K562 (cell line): ENCODE results near the gene PITPNM1. TPM values are rescaled to one million over a fixed set of nuclear protein-coding genes. Genes with fewer than 3 reads are reported as not detected.

Experiments used
- ATAC-seq: fragments of 200-7000 bp; cut with Tn5 transposase; 3 replicates; pipeline ENCODE4 v1.9.1; 2020; ENCODE audit warnings: moderate library complexity
- BruUV-seq: library from RNA; stranded (reverse); fragments of 400-500 nt; replicated peaks from 2 replicates; lab custom pipeline; 2021; lab: Mats Ljungman, UMichigan
- CTCF ChIA-PET: fragments of 300-600 bp; formaldehyde crosslinking; extraction: SDS; loops from one replicate; lab custom pipeline; 2021; ENCODE audit warnings: low intra/inter-chr PET ratio; lab: Yijun Ruan, JAX
- POLR2A ChIA-PET: fragments of 300-600, 350-650 bp; sonication (Branson Sonifier 250); formaldehyde crosslinking; extraction: SDS; loops from one replicate; lab custom pipeline; 2021; ENCODE audit warnings: antibody characterized with exemption, inconsistent platforms; lab: Yijun Ruan, JAX
- DNase-seq, 4 experiments: peaks; one replicate each; pipeline versions ENCODE4 v3.0.0 to v3.0.0-alpha.2; 2011 to 2018; ENCODE audit warnings: low spot score in 3 of 4, mixed read lengths in 3 of 4; ENCODE audit errors: extremely low read depth in 1 of 4
- FAIRE-seq: peaks from 2 replicates; lab custom pipeline; 2011; peaks lifted over from hg19 to GRCh38; lab: Jason Lieb, UNC
- H2AFZ ChIP-seq: 2 replicates; pipeline ENCODE4 v1.6.0; 2011; ENCODE audit warnings: low read depth, low read length, control low read depth, inconsistent platforms
- H3K27ac ChIP-seq: fragments of 200-600 bp; 3 replicates; pipeline ENCODE4 v1.8.0; 2011; ENCODE audit warnings: low read depth, mild to moderate bottlenecking, control low read depth, inconsistent platforms, low read length, moderate library complexity, mixed read lengths; ENCODE audit errors: extremely low read depth
- H3K27me3 ChIP-seq, 2 experiments: fragments of 300-600 bp in 1 of 2; 2 replicates in 1 of 2; 3 replicates in 1 of 2; pipeline versions ENCODE4 v1.6.0 to v1.8.0; 2011; ENCODE audit warnings: inconsistent platforms in 2 of 2, low read length in 2 of 2, mild to moderate bottlenecking in 1 of 2, mixed read lengths in 1 of 2, moderate library complexity in 1 of 2; ENCODE audit not compliant: control insufficient read depth in 2 of 2, insufficient read depth in 2 of 2
- H3K36me3 ChIP-seq: fragments of 300-600 bp; 3 replicates; pipeline ENCODE4 v1.8.0; 2011; ENCODE audit warnings: mild to moderate bottlenecking, low read length, inconsistent platforms; ENCODE audit not compliant: control insufficient read depth, insufficient read depth
- H3K4me1 ChIP-seq, 2 experiments: fragments of 200-600 bp in 1 of 2; replicated peaks in 1 of 2; 2 replicates in 1 of 2; 3 replicates in 1 of 2; pipeline versions ENCODE4 v1.5.1 to v1.8.0; 2011; ENCODE audit warnings: inconsistent platforms in 2 of 2, low read length in 2 of 2, mild to moderate bottlenecking in 1 of 2, mixed read lengths in 1 of 2, moderate library complexity in 1 of 2; ENCODE audit not compliant: control insufficient read depth in 2 of 2, insufficient read depth in 2 of 2
- H3K4me2 ChIP-seq: 2 replicates; pipeline ENCODE4 v1.6.1; 2011; ENCODE audit warnings: low read length, control low read depth, inconsistent platforms, mixed read lengths; ENCODE audit not compliant: insufficient read depth
- H3K4me3 ChIP-seq: fragments of 200-600 bp; sonication (generic), shearing (Covaris generic); 2 replicates; pipeline ENCODE4 v1.5.1; 2016; ENCODE audit warnings: control low read depth, inconsistent platforms
- H3K79me2 ChIP-seq: fragments of 200-600 bp; 3 replicates; pipeline ENCODE4 v1.8.0; 2011; ENCODE audit warnings: low read length, inconsistent platforms; ENCODE audit not compliant: control insufficient read depth, insufficient read depth
- H3K9ac ChIP-seq, 2 experiments: 2 replicates each; pipeline versions ENCODE4 v1.6.0 to v1.6.1; 2011; ENCODE audit warnings: low read depth in 2 of 2, low read length in 2 of 2, control low read depth in 1 of 2, inconsistent platforms in 1 of 2, mild to moderate bottlenecking in 1 of 2, mixed read lengths in 1 of 2; ENCODE audit not compliant: insufficient read depth in 1 of 2
- H3K9me1 ChIP-seq: one replicate; pipeline ENCODE4 v1.6.0; 2011; ENCODE audit warnings: inconsistent platforms, mild to moderate bottlenecking, low read length, moderate library complexity; ENCODE audit not compliant: control insufficient read depth, insufficient read depth
- H3K9me3 ChIP-seq: replicated peaks from 2 replicates; pipeline ENCODE4 v1.5.1; 2011; ENCODE audit warnings: low read depth, low read length, inconsistent platforms; ENCODE audit not compliant: control insufficient read depth, insufficient read depth
- H4K20me1 ChIP-seq: replicated peaks from 2 replicates; pipeline ENCODE4 v1.6.1; 2011; ENCODE audit warnings: low read length, inconsistent platforms, mixed read lengths; ENCODE audit not compliant: control insufficient read depth, insufficient read depth
- BCL6 ChIP-seq: fragments of 250-450 bp; sonication (Bioruptor Pico); IDR thresholded peaks from 2 replicates; pipeline ENCODE4 v1.4.0; 2020
- CTBP1 ChIP-seq: fragments of 450-650 bp; IDR thresholded peaks from 2 replicates; pipeline ENCODE4 v1.6.1; 2016; ENCODE audit warnings: borderline replicate concordance
- CXXC5 ChIP-seq: fragments of 250-450 bp; sonication (Bioruptor Pico); IDR thresholded peaks from 2 replicates; pipeline ENCODE4 v1.8.0; 2022; ENCODE audit warnings: inconsistent platforms, mild to moderate bottlenecking, moderate library complexity
- EWSR1 ChIP-seq: fragments of 450-650 bp; IDR thresholded peaks from 2 replicates; pipeline ENCODE4 v1.6.1; 2018; ENCODE audit warnings: borderline replicate concordance, mild to moderate bottlenecking, low read depth, moderate library complexity; ENCODE audit not compliant: partially characterized antibody
- FOXK2 ChIP-seq, 2 experiments: fragments of 450-650 bp; IDR thresholded peaks in 1 of 2; conservative IDR thresholded peaks in 1 of 2; 2 replicates each; pipeline ENCODE4 v1.6.1; 2016; ENCODE audit warnings: low read depth in 2 of 2, mild to moderate bottlenecking in 1 of 2
- PCBP2 ChIP-seq: fragments of 200-400 bp; formaldehyde crosslinking; IDR thresholded peaks from 2 replicates; pipeline ENCODE4 v1.6.1; 2018; ENCODE audit warnings: low read length, low read depth, mild to moderate bottlenecking, moderate library complexity; ENCODE audit not compliant: poor library complexity, severe bottlenecking
- RBBP5 ChIP-seq: fragments of 200-600 bp; sonication (generic); IDR thresholded peaks from 2 replicates; pipeline ENCODE4 v1.6.1; 2012; ENCODE audit warnings: borderline replicate concordance, mild to moderate bottlenecking, low read length, control low read depth, inconsistent platforms; ENCODE audit not compliant: insufficient read depth, poor library complexity, severe bottlenecking
- RBM25 ChIP-seq: fragments of 200-400 bp; formaldehyde crosslinking; IDR thresholded peaks from 2 replicates; pipeline ENCODE4 v1.6.1; 2018; ENCODE audit warnings: low read length, low read depth, moderate library complexity; ENCODE audit not compliant: severe bottlenecking
- RUNX1 ChIP-seq: sonication (generic); IDR thresholded peaks from 2 replicates; pipeline ENCODE4 v1.6.1; 2016; ENCODE audit warnings: antibody characterized with exemption, low read depth
- SIN3B ChIP-seq: fragments of 450-650 bp; IDR thresholded peaks from 2 replicates; pipeline ENCODE4 v1.6.1; 2017; ENCODE audit warnings: low read depth, mild to moderate bottlenecking, moderate library complexity
- TCFL5 ChIP-seq: fragments of 250-450 bp; sonication (Bioruptor Pico); conservative IDR thresholded peaks from 2 replicates; pipeline ENCODE4 v1.6.1; 2021; ENCODE audit warnings: mild to moderate bottlenecking, moderate library complexity, matching md5 sums
- ZNF165 ChIP-seq: fragments of 250-450 bp; sonication (Bioruptor Pico); IDR thresholded peaks from 2 replicates; pipeline ENCODE4 v1.4.0; 2020; ENCODE audit warnings: borderline replicate concordance
- ZNF212 ChIP-seq: fragments of 450-650 bp; formaldehyde crosslinking; IDR thresholded peaks from 2 replicates; pipeline ENCODE4 v1.4.0; 2020; ENCODE audit warnings: mild to moderate bottlenecking
- WGBS: fragments of 100-300 bp; shearing (Covaris generic); methylation state at CpG from one replicate; pipeline ENCODE4 v1.1.6; 2016; ENCODE audit warnings: low coverage, mixed read lengths; ENCODE audit not compliant: insufficient coverage; ENCODE audit errors: missing lambda C conversion rate; 5-methylcytosine and 5-hydroxymethylcytosine counted together
- in situ Hi-C: fragments of 300-500 bp; cut with MboI; formaldehyde crosslinking; loops from 4 replicates; pipeline ENCODE4 v1.15.0; 2018; ENCODE audit warnings: inconsistent platforms, mixed read lengths
- intact Hi-C: fragments of 100-400 bp; cut with micrococcal nuclease; formaldehyde crosslinking; loops from 2 replicates; pipeline ENCODE4 v1.14.2; 2022
- polyA plus RNA-seq, 8 experiments: library from polyadenylated mRNA; depleted of rRNA in 4 of 8; stranded (reverse) in 5 of 8; unstranded in 3 of 8; fragments of >200 nt; fragmentation: Nextera tagmentation in 2 of 8; fragmentation: Illumina TruSeq in 1 of 8; extraction: Ambion mirVana in 2 of 8; extraction: Trizol in 1 of 8; gene quantifications; 2 replicates each; pipeline versions ENCODE4 v1.2.1 to v1.2.3, GENCODE V29; 2011 to 2014; ENCODE audit warnings: inconsistent platforms in 1 of 8, missing spikeins in 1 of 8
- total RNA-seq, 7 experiments: library from RNA; depleted of rRNA in 6 of 7; stranded (reverse); fragments of >200 nt in 6 of 7; fragmentation: Illumina TruSeq in 2 of 7; extraction: Trizol in 2 of 7; gene quantifications; 2 replicates each; pipeline versions ENCODE4 v1.2.1 to v1.2.3, GENCODE V29; 2011 to 2021; ENCODE audit warnings: low replicate concordance in 1 of 7
- TF ChIP-seq, protein P1 (sequence below): fragments of 450-650 bp; formaldehyde crosslinking; conservative IDR thresholded peaks from 2 replicates; pipeline ENCODE4 v1.4.0; 2022; ENCODE audit warnings: mild to moderate bottlenecking, missing genetic modification characterization
- TF ChIP-seq, protein P2 (sequence below): fragments of 450-650 bp; IDR thresholded peaks from 2 replicates; pipeline ENCODE4 v1.6.1; 2017; ENCODE audit warnings: mild to moderate bottlenecking, moderate library complexity
- TF ChIP-seq, protein P3 (sequence below): fragments of 250-450 bp; sonication (Bioruptor Pico); IDR thresholded peaks from 2 replicates; pipeline ENCODE4 v1.5.0; 2020; ENCODE audit warnings: mild to moderate bottlenecking

The PITPNM1 gene
- total and polyA plus RNA-seq, 9 of the 15 experiments (the other 6 are each of a cell fraction or from before 2014, with no cell fraction given): 0.11 to 53.7 (median 16.0) TPM

DNA sequence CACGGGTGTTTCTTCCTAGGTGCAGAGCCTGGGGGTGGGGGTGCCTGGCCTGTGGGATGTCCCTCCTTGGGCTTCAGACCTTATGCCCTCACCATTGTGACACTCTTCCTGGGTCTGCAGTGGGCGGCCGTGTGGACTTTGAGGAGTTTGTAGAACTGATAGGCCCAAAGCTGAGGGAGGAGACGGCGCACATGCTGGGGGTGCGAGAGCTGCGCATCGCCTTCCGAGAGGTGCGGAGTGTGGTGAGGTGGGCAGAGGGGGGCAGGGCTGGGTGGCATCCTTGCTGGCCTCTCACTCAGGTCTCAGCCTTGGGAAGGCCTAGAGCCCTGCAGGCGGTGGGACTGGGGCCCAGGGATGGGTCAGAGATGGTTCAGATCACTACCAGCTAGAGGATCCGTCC is 47.7 kb downstream of the PITPNM1 start (continued):
- TF ChIP-seq, protein P1, sequence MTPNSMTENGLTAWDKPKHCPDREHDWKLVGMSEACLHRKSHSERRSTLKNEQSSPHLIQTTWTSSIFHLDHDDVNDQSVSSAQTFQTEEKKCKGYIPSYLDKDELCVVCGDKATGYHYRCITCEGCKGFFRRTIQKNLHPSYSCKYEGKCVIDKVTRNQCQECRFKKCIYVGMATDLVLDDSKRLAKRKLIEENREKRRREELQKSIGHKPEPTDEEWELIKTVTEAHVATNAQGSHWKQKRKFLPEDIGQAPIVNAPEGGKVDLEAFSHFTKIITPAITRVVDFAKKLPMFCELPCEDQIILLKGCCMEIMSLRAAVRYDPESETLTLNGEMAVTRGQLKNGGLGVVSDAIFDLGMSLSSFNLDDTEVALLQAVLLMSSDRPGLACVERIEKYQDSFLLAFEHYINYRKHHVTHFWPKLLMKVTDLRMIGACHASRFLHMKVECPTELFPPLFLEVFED (CRISPR knock-in tag): no peak
- TF ChIP-seq FOXK2 (conservative IDR thresholded peaks at IDR 0.05 in 1 of 2, IDR thresholded peaks at IDR 0.05 in 1 of 2; ENCODE audit: low read depth in 2 of 2) (no peak), ZNF212 (CRISPR knock-in tag) (no peak), ZNF165 (no peak), RUNX1 (no peak), SIN3B (no peak), PCBP2 (no peak), EWSR1 (no peak)

DNA sequence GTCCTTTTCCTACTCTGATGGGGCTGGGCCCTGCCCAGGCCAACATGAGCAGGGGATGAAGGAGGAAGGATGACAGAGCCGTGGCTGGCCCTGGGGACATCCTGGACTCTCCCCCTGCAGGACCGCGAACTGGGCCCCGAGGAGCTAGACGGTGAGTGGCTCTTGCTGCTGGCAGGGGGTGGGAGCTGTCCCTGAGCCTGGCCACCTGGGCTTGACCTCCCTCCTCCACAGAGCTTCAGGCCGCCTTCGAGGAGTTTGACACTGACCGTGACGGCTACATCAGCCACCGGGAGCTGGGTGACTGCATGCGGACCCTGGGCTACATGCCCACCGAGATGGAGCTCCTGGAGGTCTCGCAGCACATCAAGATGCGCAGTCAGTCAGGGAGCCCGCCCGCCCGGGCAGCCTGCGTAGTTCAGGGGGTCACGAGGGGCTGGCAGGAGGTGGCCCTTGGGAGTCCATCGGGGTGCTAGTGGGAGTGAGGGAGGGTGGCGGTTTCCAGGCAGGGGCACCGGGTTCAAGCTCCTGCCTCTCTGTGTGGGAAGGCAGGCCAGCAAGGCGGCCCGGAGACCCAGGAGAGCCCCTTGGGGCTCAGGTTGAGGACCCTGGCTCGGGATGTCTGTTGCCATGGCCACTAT is 49.0 kb downstream of the PITPNM1 start:
- WGBS: 47% methylated on average over 22 of the region's 25 CpGs
- no peak overlapping the region for H3K4me3 ChIP-seq
- H3K27ac ChIP-seq: no peak overlapping the region
- peaks cover 0 to 47% of the 10 kb centered on the region in 2 experiments; a peak in 2 of 5 replicates for H3K4me1 ChIP-seq
- POLR2A ChIA-PET: interaction anchor here (0.6 to 1.2 kb wide), 3 partner anchors 11 to 759 kb away, joined by 3 to 4 read pairs (median 3); no protein-coding TSS in a partner anchor
- H3K79me2 ChIP-seq: no peaks in the 10 kb centered on the region
- no peaks in the 10 kb centered on the region for H3K9me1 ChIP-seq
- H3K9ac ChIP-seq: peak overlapping the region in 1 of 2 experiments; percentile 81; a peak in 2 of 4 replicates
- CTCF ChIA-PET: no interaction called here
- TF ChIP-seq RBM25: no peak
- TF ChIP-seq, protein P2, sequence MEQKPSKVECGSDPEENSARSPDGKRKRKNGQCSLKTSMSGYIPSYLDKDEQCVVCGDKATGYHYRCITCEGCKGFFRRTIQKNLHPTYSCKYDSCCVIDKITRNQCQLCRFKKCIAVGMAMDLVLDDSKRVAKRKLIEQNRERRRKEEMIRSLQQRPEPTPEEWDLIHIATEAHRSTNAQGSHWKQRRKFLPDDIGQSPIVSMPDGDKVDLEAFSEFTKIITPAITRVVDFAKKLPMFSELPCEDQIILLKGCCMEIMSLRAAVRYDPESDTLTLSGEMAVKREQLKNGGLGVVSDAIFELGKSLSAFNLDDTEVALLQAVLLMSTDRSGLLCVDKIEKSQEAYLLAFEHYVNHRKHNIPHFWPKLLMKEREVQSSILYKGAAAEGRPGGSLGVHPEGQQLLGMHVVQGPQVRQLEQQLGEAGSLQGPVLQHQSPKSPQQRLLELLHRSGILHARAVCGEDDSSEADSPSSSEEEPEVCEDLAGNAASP: no peak
- TF ChIP-seq, protein P3, sequence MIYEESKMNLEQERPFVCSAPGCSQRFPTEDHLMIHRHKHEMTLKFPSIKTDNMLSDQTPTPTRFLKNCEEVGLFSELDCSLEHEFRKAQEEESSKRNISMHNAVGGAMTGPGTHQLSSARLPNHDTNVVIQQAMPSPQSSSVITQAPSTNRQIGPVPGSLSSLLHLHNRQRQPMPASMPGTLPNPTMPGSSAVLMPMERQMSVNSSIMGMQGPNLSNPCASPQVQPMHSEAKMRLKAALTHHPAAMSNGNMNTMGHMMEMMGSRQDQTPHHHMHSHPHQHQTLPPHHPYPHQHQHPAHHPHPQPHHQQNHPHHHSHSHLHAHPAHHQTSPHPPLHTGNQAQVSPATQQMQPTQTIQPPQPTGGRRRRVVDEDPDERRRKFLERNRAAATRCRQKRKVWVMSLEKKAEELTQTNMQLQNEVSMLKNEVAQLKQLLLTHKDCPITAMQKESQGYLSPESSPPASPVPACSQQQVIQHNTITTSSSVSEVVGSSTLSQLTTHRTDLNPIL (CRISPR knock-in tag): no peak
- TF ChIP-seq TCFL5 (CRISPR knock-in tag): no peak
- no peak for TF ChIP-seq RBBP5
- TF ChIP-seq CTBP1: peak; percentile 16; the same call in 1 of the 2 replicates
- no peak for TF ChIP-seq BCL6
- no peak for TF ChIP-seq CXXC5
- no peaks in the 10 kb centered on the region for H3K9me3 ChIP-seq
- H3K4me2 ChIP-seq: no peak overlapping the region
- no peaks in the 10 kb centered on the region for H3K27me3 ChIP-seq
- FAIRE-seq (no peak), DNase-seq (peak in 1 of 4 experiments; percentile 22), ATAC-seq (peak; percentile 39; the same call in 2 of the 3 replicates)
- 0 out of 2 replicates have a peak overlapping the region, but pooled peaks have one; percentile 37 for H2AFZ ChIP-seq
- no peaks in the 10 kb centered on the region for H4K20me1 ChIP-seq
- in situ Hi-C loops (no loop called here), intact Hi-C loops (no loop called here)
- no TSS peak for BruUV-seq
- H3K36me3 ChIP-seq: no peaks in the 10 kb centered on the region
